Lower lobe of right lung (tissue), 2 donors: ENCODE data around the gene DDIT3. TPM values are rescaled to one million over a fixed set of nuclear protein-coding genes. Genes with fewer than 3 reads are reported as not detected.

Experiments
- ATAC-seq, 2 donors: fragments of 200-7000 bp; cut with Tn5 transposase; one replicate each; pipeline ENCODE4 v1.9.1; 2020 to 2022; ENCODE audit warnings: mild to moderate bottlenecking in 2 of 2, moderate library complexity in 2 of 2
- DNase-seq: peaks from one replicate; pipeline ENCODE4 v3.0.0-alpha.2; 2020
- H3K27ac ChIP-seq: fragments of 200-600 bp; one replicate; pipeline ENCODE4 v1.8.0; 2022
- H3K27me3 ChIP-seq: fragments of 200-600 bp; one replicate; pipeline ENCODE4 v1.8.0; 2022; ENCODE audit warnings: low read depth
- H3K36me3 ChIP-seq: fragments of 200-600 bp; one replicate; pipeline ENCODE4 v1.8.0; 2022; ENCODE audit warnings: mild to moderate bottlenecking
- H3K4me1 ChIP-seq: fragments of 200-600 bp; one replicate; pipeline ENCODE4 v1.8.0; 2022
- H3K4me3 ChIP-seq: fragments of 200-600 bp; one replicate; pipeline ENCODE4 v1.8.0; 2022; ENCODE audit warnings: mild to moderate bottlenecking
- H3K9me3 ChIP-seq: fragments of 200-600 bp; one replicate; pipeline ENCODE4 v1.8.0; 2022
- intact Hi-C: fragments of 100-400 bp; cut with DNase I; formaldehyde crosslinking; loops from one replicate; pipeline ENCODE4 v1.11.0; 2022
- total RNA-seq: library from RNA; stranded (reverse); fragmentation: NEBNext Ultra II Directional; extraction: Animal tissue kit (Norgen Biotek cat#: 25700); gene quantifications from one replicate; pipeline ENCODE4 v1.2.1, GENCODE V29; 2021
- TF ChIP-seq, protein P1 (sequence below): fragments of 200-600 bp; IDR thresholded peaks from one replicate; pipeline ENCODE4 v1.8.0; 2022; ENCODE audit warnings: antibody characterized with exemption, mild to moderate bottlenecking
- donor health status: DM: no; HTN: yes; CAD: no; lungs with severe emphysema.

Gene DDIT3
- total RNA-seq, 1 donor from 2014 or later = 26.1 TPM

DNA sequence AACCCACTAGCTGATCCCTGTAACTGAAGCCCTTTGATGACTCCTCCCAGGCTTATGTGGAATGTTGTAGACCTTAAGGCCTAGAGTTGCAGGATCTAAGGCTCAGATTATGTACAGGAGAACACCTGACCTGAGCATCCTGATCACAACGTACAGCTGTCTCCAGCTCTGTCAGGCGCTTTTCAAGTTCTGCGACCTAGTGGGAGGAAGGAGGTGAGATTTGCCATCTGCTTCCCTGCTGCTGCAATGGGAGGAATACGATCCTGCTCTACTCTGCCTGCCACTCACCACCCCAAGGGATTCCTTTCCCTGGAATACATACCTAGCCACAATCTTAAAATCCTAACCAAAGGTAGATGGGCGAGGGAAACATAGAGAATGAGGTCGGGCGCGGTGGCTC lies 12.8 kb upstream of the DDIT3 start:
- intact Hi-C loops = no loop called here
- ATAC-seq (no peak), DNase-seq (no peak)
- Histone ChIP-seq H3K27me3 (no peaks in the 10 kb centered on the region), H3K4me1 (peaks cover 10% of the 10 kb centered on the region), H3K36me3 (peaks cover 84% of the 10 kb centered on the region), H3K4me3 (no peak overlapping the region), H3K9me3 (no peaks in the 10 kb centered on the region), H3K27ac (no peak overlapping the region)
- TF ChIP-seq, protein P1, sequence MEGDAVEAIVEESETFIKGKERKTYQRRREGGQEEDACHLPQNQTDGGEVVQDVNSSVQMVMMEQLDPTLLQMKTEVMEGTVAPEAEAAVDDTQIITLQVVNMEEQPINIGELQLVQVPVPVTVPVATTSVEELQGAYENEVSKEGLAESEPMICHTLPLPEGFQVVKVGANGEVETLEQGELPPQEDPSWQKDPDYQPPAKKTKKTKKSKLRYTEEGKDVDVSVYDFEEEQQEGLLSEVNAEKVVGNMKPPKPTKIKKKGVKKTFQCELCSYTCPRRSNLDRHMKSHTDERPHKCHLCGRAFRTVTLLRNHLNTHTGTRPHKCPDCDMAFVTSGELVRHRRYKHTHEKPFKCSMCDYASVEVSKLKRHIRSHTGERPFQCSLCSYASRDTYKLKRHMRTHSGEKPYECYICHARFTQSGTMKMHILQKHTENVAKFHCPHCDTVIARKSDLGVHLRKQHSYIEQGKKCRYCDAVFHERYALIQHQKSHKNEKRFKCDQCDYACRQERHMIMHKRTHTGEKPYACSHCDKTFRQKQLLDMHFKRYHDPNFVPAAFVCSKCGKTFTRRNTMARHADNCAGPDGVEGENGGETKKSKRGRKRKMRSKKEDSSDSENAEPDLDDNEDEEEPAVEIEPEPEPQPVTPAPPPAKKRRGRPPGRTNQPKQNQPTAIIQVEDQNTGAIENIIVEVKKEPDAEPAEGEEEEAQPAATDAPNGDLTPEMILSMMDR = no peak

DNA sequence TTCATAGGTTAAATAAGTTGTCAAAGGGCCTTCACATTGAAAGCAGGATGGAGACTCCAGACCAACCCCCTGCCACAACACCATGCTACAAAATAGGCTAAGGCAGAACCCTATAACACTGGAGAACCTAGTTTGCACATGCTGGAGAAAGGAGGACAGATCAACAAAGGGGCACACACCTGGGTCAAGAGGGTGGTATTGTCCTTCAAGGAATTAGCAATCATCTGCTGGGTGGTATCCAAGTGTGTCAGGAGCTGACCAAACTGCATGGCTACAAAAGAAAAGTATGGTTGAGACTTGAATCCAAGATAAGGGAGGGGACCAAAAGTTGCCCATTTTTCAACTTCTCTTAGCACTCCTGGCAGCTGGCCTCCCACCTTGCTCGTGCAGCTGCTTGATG lies 11.5 kb upstream of the DDIT3 start:
- Histone ChIP-seq H3K36me3 (peaks cover 89% of the 10 kb centered on the region), H3K27ac (no peak overlapping the region)

DNA sequence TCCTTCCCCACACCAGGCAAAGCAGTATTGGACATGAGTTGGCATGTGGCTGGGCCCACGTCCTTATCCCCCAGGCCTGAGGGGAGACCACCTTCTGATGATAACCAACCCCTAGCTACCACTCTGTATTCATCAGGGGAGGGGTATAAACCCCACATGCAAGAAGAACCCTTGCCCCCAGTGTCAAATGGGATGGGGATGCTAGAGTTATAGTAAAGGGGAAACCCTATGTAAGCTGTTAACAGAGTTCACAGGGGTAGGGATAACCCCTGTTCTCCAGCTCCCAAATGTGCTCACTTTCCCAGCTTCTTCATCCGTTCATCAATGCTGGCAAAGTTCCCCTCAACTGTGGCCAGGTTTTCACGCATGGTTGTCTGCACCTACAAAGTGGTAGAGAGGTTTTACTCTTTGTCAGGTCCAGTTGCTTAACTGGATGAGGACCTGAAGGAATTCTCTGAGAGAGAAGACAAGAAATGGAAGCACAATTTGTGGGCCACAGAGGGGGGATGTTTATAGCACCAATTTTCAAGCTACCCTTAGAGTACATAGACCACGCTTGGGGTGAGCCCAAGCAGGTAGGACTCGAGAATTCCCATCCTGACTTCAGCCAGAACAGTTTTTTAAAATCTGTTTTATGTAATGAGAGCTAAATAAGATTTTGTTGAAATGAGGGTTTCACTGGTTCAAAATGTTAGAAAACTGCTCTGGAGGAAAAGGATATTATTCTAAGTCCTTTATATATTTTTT lies 10.3 kb upstream of the DDIT3 start:
- intact Hi-C loops = no loop called here
- no peaks in the 10 kb centered on the region for H3K9me3 ChIP-seq
- no peaks in the 10 kb centered on the region for H3K27me3 ChIP-seq
- H3K36me3 ChIP-seq = peaks cover 100% of the 10 kb centered on the region
- no peak for DNase-seq
- no peaks in the 10 kb centered on the region for H3K4me1 ChIP-seq
- TF ChIP-seq, protein P1 = no peak
- no peak overlapping the region for H3K4me3 ChIP-seq
- no peak for ATAC-seq
- no peak overlapping the region for H3K27ac ChIP-seq

More for the DNA sequence above, 11.5 kb upstream of the DDIT3 start:
- Histone ChIP-seq H3K4me3 (no peak overlapping the region), H3K27me3 (no peaks in the 10 kb centered on the region), H3K4me1 (peaks cover 10% of the 10 kb centered on the region), H3K9me3 (no peaks in the 10 kb centered on the region)
- TF ChIP-seq, protein P1 = no peak
- DNase-seq (no peak), ATAC-seq (no peak)
- intact Hi-C loops = no loop called here

- H3K4me1 ChIP-seq = peaks cover 5% of the 10 kb centered on the region
- H3K4me3 ChIP-seq = no peak overlapping the region
- no peak overlapping the region for H3K27ac ChIP-seq
- TF ChIP-seq, protein P1 = no peak
- ATAC-seq = no peak
- intact Hi-C loops = no loop called here
- H3K36me3 ChIP-seq = peaks cover 100% of the 10 kb centered on the region
- no peak for DNase-seq
- H3K9me3 ChIP-seq = no peaks in the 10 kb centered on the region
- no peaks in the 10 kb centered on the region for H3K27me3 ChIP-seq
Measured at GRCh38 chr12:57529831-57530230, 9.5 kb upstream of the DDIT3 start.

DNA sequence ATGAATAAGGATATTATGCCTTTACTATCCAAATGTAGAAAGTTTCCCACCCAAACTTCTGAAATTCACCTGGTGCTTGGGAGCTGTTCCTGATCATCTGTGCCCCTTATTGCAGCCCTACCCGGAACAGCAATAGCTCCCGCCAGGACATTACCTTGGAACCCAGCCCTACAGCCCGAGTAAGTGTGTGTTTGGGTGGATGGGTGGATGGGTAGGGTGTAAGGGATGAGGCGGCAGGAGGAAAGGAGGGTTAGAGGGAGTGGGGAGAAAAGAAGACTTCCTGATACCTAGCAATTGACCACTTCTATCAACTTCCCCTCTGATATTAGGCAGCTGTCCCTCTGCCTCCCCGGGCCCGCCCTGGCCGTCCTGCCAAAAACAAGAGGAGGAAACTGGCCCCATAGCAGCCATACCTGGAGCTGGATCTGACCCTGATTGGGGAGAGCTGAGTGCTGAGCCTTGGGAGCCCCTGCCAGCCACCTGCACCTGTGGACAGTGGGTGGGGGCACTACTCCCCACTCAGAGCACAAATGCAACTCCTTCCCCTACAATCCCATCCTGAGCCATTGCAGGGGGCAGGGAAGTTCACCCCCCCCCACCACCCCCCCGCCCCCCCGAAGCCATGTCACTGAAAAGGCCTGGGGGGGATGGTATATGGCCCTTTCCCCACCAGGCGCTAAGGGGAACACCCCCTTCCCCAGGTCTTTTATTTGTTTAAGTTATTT lies 8.7 kb upstream of the DDIT3 start:
- Histone ChIP-seq H3K4me1 (peaks cover 14% of the 10 kb centered on the region), H3K27me3 (no peaks in the 10 kb centered on the region), H3K36me3 (peaks cover 100% of the 10 kb centered on the region), H3K9me3 (no peaks in the 10 kb centered on the region), H3K27ac (no peak overlapping the region), H3K4me3 (no peak overlapping the region)
- TF ChIP-seq, protein P1 = no peak
- DNase-seq (no peak), ATAC-seq (no peak)
- intact Hi-C loops = no loop called here
